Left lung (tissue), 10 donors: ENCODE data around the gene DACH1. TPM values are rescaled to one million over a fixed set of nuclear protein-coding genes. Genes with fewer than 3 reads are reported as not detected.

ENCODE experiments used
- ATAC-seq: fragments of 200-7000 bp; cut with Tn5 transposase; one replicate; pipeline ENCODE4 v1.9.1; 2020; ENCODE audit warnings: moderate library complexity
- DNase-seq, 4 donors: peaks; one replicate each; pipeline ENCODE4 v3.0.0-alpha.2; 2013 to 2020
- H3K27ac ChIP-seq, 2 donors: fragments of 200-600 bp; sonication (generic) in 1 of 2; one replicate each; pipeline versions ENCODE4 v1.5.0 to v1.8.0; 2020 to 2021
- H3K27me3 ChIP-seq, 2 donors: fragments of 200-600 bp; sonication (generic) in 1 of 2; one replicate each; pipeline versions ENCODE4 v1.5.0 to v1.8.0; 2020 to 2021
- H3K36me3 ChIP-seq, 2 donors: fragments of 200-600 bp; sonication (generic) in 1 of 2; one replicate each; pipeline versions ENCODE4 v1.5.0 to v1.8.0; 2020 to 2021
- H3K4me1 ChIP-seq, 2 donors: fragments of 200-600 bp; one replicate each; pipeline ENCODE4 v1.8.0; 2021
- H3K4me3 ChIP-seq, 2 donors: fragments of 200-600 bp; sonication (generic) in 1 of 2; one replicate each; pipeline versions ENCODE4 v1.5.0 to v1.8.0; 2020 to 2021; ENCODE audit warnings: mild to moderate bottlenecking in 1 of 2
- H3K9me3 ChIP-seq, 2 donors: fragments of 200-600 bp; sonication (generic) in 1 of 2; one replicate each; pipeline versions ENCODE4 v1.5.0 to v1.8.0; 2020 to 2021
- intact Hi-C, 2 donors: fragments of 100-400 bp; cut with DNase I; formaldehyde crosslinking; loops; one replicate each; pipeline versions ENCODE4 v1.11.2 to v1.14.2; 2022
- polyA plus RNA-seq, 6 donors: library from polyadenylated mRNA; unstranded; fragments of 120-200 nt; gene quantifications; one replicate each; pipeline ENCODE4 v1.2.1, GENCODE V29; 2013; ENCODE audit not compliant: insufficient read length in 6 of 6
- total RNA-seq, 2 donors: library from RNA; stranded (reverse); fragmentation: NEBNext Ultra II Directional; extraction: Animal tissue kit (Norgen Biotek cat#: 25700); gene quantifications; one replicate each; pipeline ENCODE4 v1.2.1, GENCODE V29; 2021
- TF ChIP-seq, protein P1 (sequence below), 2 donors: fragments of 200-600 bp; sonication (generic) in 1 of 2; IDR thresholded peaks; one replicate each; pipeline versions ENCODE4 v1.5.0 to v1.8.0; 2021; ENCODE audit warnings: antibody characterized with exemption in 2 of 2
- donor health status: DM: no; HTN: yes; CAD: no.
- donor health status: DM: no; HTN: no; CAD: no.

The DACH1 gene
- total and polyA plus RNA-seq, 8 donors: 4.6 to 47.5 (median 43.9) TPM

DNA sequence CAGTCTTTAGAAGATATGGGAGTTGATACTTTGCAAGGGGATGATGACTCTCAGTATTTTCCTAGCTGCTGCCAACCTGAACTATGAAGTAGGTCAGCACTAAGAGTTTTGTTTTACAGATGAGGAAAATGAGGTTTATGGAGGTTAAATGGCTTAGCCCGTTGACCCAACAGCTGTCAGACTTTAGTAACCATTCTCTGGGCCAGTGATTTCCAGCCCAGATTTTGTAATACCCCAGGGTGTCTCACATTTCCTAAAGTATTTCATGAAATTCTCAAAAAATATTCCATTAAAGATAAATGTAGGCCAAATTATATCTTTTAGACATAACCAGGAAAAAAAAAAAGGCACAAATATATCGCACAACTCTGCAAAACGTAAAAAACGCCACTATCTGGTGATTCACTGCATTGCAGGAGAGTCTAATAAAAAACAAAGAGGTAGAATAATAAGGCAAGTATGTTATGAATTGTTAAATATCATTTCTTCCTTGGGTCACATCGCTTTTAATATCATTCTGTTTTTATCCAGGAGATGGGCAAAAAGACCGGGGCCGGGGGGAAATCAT, 112.5 kb downstream of the DACH1 start:
- Histone ChIP-seq H3K4me1 (peaks cover 4 to 9% of the 10 kb centered on the region in 2 donors), H3K27ac (no peak overlapping the region), H3K27me3 (no peaks in the 10 kb centered on the region), H3K36me3 (no peaks in the 10 kb centered on the region), H3K4me3 (no peak overlapping the region), H3K9me3 (no peaks in the 10 kb centered on the region)
- DNase-seq (no peak), ATAC-seq (no peak)
- TF ChIP-seq, protein P1, sequence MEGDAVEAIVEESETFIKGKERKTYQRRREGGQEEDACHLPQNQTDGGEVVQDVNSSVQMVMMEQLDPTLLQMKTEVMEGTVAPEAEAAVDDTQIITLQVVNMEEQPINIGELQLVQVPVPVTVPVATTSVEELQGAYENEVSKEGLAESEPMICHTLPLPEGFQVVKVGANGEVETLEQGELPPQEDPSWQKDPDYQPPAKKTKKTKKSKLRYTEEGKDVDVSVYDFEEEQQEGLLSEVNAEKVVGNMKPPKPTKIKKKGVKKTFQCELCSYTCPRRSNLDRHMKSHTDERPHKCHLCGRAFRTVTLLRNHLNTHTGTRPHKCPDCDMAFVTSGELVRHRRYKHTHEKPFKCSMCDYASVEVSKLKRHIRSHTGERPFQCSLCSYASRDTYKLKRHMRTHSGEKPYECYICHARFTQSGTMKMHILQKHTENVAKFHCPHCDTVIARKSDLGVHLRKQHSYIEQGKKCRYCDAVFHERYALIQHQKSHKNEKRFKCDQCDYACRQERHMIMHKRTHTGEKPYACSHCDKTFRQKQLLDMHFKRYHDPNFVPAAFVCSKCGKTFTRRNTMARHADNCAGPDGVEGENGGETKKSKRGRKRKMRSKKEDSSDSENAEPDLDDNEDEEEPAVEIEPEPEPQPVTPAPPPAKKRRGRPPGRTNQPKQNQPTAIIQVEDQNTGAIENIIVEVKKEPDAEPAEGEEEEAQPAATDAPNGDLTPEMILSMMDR (IDR thresholded peaks at IDR 0.05): no peak
- intact Hi-C loops: no loop called here

DNA sequence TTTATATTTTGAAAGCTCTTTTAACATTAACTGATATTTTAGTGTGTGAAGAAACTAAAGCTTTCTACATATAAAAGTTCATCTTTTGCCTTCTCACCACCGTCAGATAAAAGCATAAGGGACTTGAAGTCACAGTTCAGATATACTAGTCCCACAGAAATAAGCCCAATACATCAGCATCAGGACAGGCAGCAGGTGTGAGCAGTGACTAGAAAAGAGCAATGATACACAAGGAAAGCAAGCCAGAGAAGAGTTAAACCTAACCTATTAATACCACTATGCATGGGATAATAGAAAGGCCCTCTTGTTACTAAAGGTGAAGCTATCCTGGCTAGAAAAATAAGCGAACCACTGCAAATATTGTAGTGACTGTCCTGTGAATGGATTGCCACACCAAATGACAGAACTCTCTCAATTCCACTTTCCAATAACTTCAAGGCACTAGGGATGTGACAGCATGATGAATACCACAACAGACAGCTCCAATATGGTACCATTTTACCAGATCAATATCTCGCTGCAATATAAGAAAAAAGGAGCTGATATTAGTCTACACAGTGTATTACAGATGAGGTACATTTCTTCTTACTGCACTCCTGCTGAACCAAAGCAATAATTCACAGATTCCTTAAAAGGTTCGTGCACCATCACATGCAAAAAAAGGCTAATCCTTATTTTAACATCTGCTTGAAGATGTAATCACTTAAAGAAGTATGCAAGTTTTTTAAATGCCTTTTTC, 114.1 kb downstream of the DACH1 start:
- TF ChIP-seq, protein P1 (IDR thresholded peaks at IDR 0.05): no peak
- H3K36me3 ChIP-seq: no peaks in the 10 kb centered on the region
- no peaks in the 10 kb centered on the region for H3K9me3 ChIP-seq
- DNase-seq: no peak
- intact Hi-C loops: no loop called here
- no peak overlapping the region for H3K27ac ChIP-seq
- no peaks in the 10 kb centered on the region for H3K27me3 ChIP-seq
- no peak for ATAC-seq
- H3K4me3 ChIP-seq: no peak overlapping the region
- H3K4me1 ChIP-seq: peaks cover 0 to 9% of the 10 kb centered on the region in 2 donors

DNA sequence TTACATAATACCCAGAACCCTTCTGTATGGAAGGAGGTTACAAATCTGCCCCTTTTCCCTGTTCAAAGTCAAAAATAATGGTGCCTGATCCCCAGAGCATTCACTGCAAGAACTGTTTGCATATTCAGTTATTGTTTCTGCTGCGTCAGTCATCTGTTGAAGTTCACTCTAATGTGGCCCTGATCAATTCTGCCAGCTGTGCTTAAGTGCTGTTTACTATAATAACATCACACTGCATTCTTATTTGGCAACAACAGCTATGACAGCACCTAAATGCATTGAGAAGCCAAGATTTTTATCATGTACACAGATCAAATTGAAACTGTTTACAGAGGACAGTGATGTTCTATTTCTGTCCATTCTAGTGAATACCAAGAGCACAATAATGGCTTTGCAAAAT, 115.9 kb downstream of the DACH1 start:
- intact Hi-C loops: no loop called here
- TF ChIP-seq, protein P1 (IDR thresholded peaks at IDR 0.05): no peak
- ATAC-seq: no peak

GRCh38 chr13:71730267-71730666, 136.7 kb downstream of the DACH1 start:
- Histone ChIP-seq H3K36me3 (no peaks in the 10 kb centered on the region), H3K4me1 (no peaks in the 10 kb centered on the region), H3K27me3 (no peaks in the 10 kb centered on the region), H3K27ac (no peak overlapping the region), H3K4me3 (no peak overlapping the region), H3K9me3 (no peaks in the 10 kb centered on the region)
- TF ChIP-seq, protein P1 (IDR thresholded peaks at IDR 0.05): no peak
- DNase-seq: no peak
- no peak for ATAC-seq
- intact Hi-C loops: no loop called here

More for the DNA sequence above, 115.9 kb downstream of the DACH1 start:
- H3K4me1 ChIP-seq: peaks cover 0 to 9% of the 10 kb centered on the region in 2 donors
- H3K27me3 ChIP-seq: no peaks in the 10 kb centered on the region
- H3K4me3 ChIP-seq: no peak overlapping the region
- peak in 1 of 4 donors; percentile 27 for DNase-seq
- no peaks in the 10 kb centered on the region for H3K9me3 ChIP-seq
- no peaks in the 10 kb centered on the region for H3K36me3 ChIP-seq
- no peak overlapping the region for H3K27ac ChIP-seq

- DNase-seq: no peak
- Histone ChIP-seq H3K27ac (no peak overlapping the region), H3K4me3 (no peak overlapping the region), H3K36me3 (no peaks in the 10 kb centered on the region), H3K9me3 (no peaks in the 10 kb centered on the region), H3K27me3 (no peaks in the 10 kb centered on the region), H3K4me1 (no peaks in the 10 kb centered on the region)
- intact Hi-C loops: no loop called here
- ATAC-seq: no peak
- TF ChIP-seq, protein P1 (IDR thresholded peaks at IDR 0.05): no peak
Measured at GRCh38 chr13:71729441-71729840, 137.6 kb downstream of the DACH1 start.
